ENCODE results near the gene AKIRIN2. TPM values are rescaled to one million over a fixed set of nuclear protein-coding genes. Genes with fewer than 3 reads are reported as not detected.

Gene AKIRIN2
- total and polyA plus RNA-seq, 2 of the 13 experiments (the other 11 are each of a cell fraction or from before 2014, with no cell fraction given) = 15.6 to 23.4 TPM

GRCh38 chr6:87723170-87724078 is 21.4 kb upstream of the AKIRIN2 start (continued):
- TF ChIP-seq ZNF407 (CRISPR knock-in tag; IDR thresholded peaks at IDR 0.05; ENCODE audit: not compliant biosample characterization) (no peak), BRF2 (CRISPR knock-in tag; IDR thresholded peaks at IDR 0.05) (no peak), ZNF451 (CRISPR knock-in tag; IDR thresholded peaks at IDR 0.05) (no peak), ZNF652 (CRISPR knock-in tag; IDR thresholded peaks at IDR 0.05; ENCODE audit: borderline replicate concordance, low read depth) (no peak), HINFP (CRISPR knock-in tag; IDR thresholded peaks at IDR 0.05; ENCODE audit: low read depth) (no peak), RAD21 (CRISPR knock-in tag; IDR thresholded peaks at IDR 0.05) (0 out of 2 replicates have a peak, but pooled peaks have one; percentile 12), SOX6 (IDR thresholded peaks at IDR 0.05) (no peak), SOX6 (CRISPR knock-in tag; IDR thresholded peaks at IDR 0.05) (peak; percentile 77), POLR2AphosphoS2 (IDR thresholded peaks at IDR 0.05; ENCODE audit: low read depth, low read length) (no peak), ZBTB7B (CRISPR knock-in tag; IDR thresholded peaks at IDR 0.05) (no peak)
